HCT116 (cell line): Measurements from ENCODE around the gene GSTT2B. TPM values are rescaled to one million over a fixed set of nuclear protein-coding genes. Genes with fewer than 3 reads are reported as not detected.
"Not testable (repeated sequence)": the region's sequence is repeated elsewhere in the genome, so short reads cannot be mapped to it uniquely, and the experiment has no call there.

Experiments
- ATAC-seq: fragments of 200-7000 bp; cut with Tn5 transposase; 2 replicates; pipeline ENCODE4 v1.9.1; 2020; ENCODE audit warnings: mild to moderate bottlenecking, moderate library complexity
- BruUV-seq: library from RNA; stranded (reverse); fragments of 400-500 nt; replicated peaks from 2 replicates; lab custom pipeline; 2021; lab: Mats Ljungman, UMichigan
- CTCF ChIA-PET: fragments of 300-600 bp; sonication (Branson Sonifier 250); formaldehyde crosslinking; loops from one replicate; lab custom pipeline; 2021; ENCODE audit warnings: antibody characterized with exemption; lab: Charles Lee
- POLR2A ChIA-PET: fragments of 300-600, 350-600 bp; sonication (Branson Sonifier 250); formaldehyde crosslinking; loops from one replicate; lab custom pipeline; 2021; ENCODE audit warnings: antibody characterized with exemption; lab: Charles Lee
- RAD21 ChIA-PET, 2 experiments: fragments of 300-600 bp; sonication (Branson Sonifier 250); formaldehyde crosslinking; loops; one replicate each; lab custom pipeline; 2023; ENCODE audit warnings: low total read pairs in 2 of 2; ENCODE audit not compliant: uncharacterized antibody in 2 of 2, unreplicated experiment in 2 of 2, low non-redundant PET in 1 of 2; lab: Charles Lee
- DNase-seq: peaks from one replicate; pipeline ENCODE4 v3.0.0-alpha.2; 2010; ENCODE audit warnings: low read depth, low spot score
- H2AFZ ChIP-seq: fragments of 200-600 bp; shearing (Covaris generic), sonication (generic); 2 replicates; pipeline ENCODE4 v1.6.1; 2017; ENCODE audit warnings: low read depth, mixed run types, mixed read lengths, antibody characterized with exemption, low read length; ENCODE audit not compliant: poor library complexity, severe bottlenecking
- H3K27ac ChIP-seq: 2 replicates; pipeline ENCODE4 v1.5.1; 2012; ENCODE audit warnings: low read depth, low read length
- H3K27me3 ChIP-seq: fragments of 200-600 bp; sonication (generic); 2 replicates; pipeline ENCODE4 v1.6.1; 2016; ENCODE audit warnings: mixed run types, low read length, mixed read lengths; ENCODE audit not compliant: insufficient read depth
- H3K36me3 ChIP-seq, 2 experiments: fragments of 200-500 bp in 1 of 2; fragments of 200-600 bp in 1 of 2; sonication (Bioruptor generic) in 1 of 2; sonication (generic) in 1 of 2; 2 replicates each; pipeline versions ENCODE4 v1.5.1 to v1.6.1; 2014 to 2016; ENCODE audit warnings: low read length in 2 of 2, inconsistent platforms in 1 of 2, mixed read lengths in 1 of 2, mixed run types in 1 of 2; ENCODE audit not compliant: insufficient read depth in 2 of 2, control insufficient read depth in 1 of 2
- H3K4me1 ChIP-seq, 2 experiments: fragments of 200-600 bp in 1 of 2; sonication (generic) in 1 of 2; 2 replicates each; pipeline versions ENCODE4 v1.5.1 to v1.6.1; 2012 to 2017; ENCODE audit warnings: low read length in 2 of 2, inconsistent platforms in 1 of 2, mild to moderate bottlenecking in 1 of 2, mixed read lengths in 1 of 2, mixed run types in 1 of 2, moderate library complexity in 1 of 2; ENCODE audit not compliant: insufficient read depth in 2 of 2, control insufficient read depth in 1 of 2
- H3K4me2 ChIP-seq: fragments of 200-600 bp; sonication (generic); 2 replicates; pipeline ENCODE4 v1.6.1; 2017; ENCODE audit warnings: mixed run types, low read length, mixed read lengths
- H3K4me3 ChIP-seq, 2 experiments: fragments of 200-600 bp in 1 of 2; sonication (generic) in 1 of 2; replicated peaks in 1 of 2; 2 replicates each; pipeline ENCODE4 v1.5.1; 2011 to 2016; ENCODE audit warnings: low read length in 2 of 2, control low read depth in 1 of 2, low read depth in 1 of 2, mild to moderate bottlenecking in 1 of 2, mixed read lengths in 1 of 2, mixed run types in 1 of 2
- H3K79me2 ChIP-seq: fragments of 200-600 bp; sonication (generic); 2 replicates; pipeline ENCODE4 v1.6.1; 2017; ENCODE audit warnings: mild to moderate bottlenecking, mixed run types, low read length, moderate library complexity, mixed read lengths; ENCODE audit not compliant: insufficient read depth
- H3K9ac ChIP-seq: fragments of 200-600 bp; sonication (generic); 2 replicates; pipeline ENCODE4 v1.6.1; 2016; ENCODE audit warnings: low read length, mixed read lengths
- H3K9me2 ChIP-seq: fragments of 200-600 bp; sonication (generic), shearing (Covaris generic); 2 replicates; pipeline ENCODE4 v1.6.1; 2017; ENCODE audit warnings: mixed run types, mild to moderate bottlenecking, moderate library complexity; ENCODE audit not compliant: insufficient read depth
- H3K9me3 ChIP-seq, 2 experiments: fragments of 200-500 bp in 1 of 2; fragments of 200-600 bp in 1 of 2; sonication (Bioruptor generic) in 1 of 2; sonication (generic) in 1 of 2; 2 replicates each; pipeline ENCODE4 v1.6.1; 2014 to 2017; ENCODE audit warnings: low read length in 2 of 2, mixed read lengths in 2 of 2, inconsistent platforms in 1 of 2, low read depth in 1 of 2, mild to moderate bottlenecking in 1 of 2, mixed run types in 1 of 2, moderate library complexity in 1 of 2; ENCODE audit not compliant: control insufficient read depth in 1 of 2, insufficient read depth in 1 of 2
- H4K20me1 ChIP-seq: fragments of 200-600 bp; sonication (generic), shearing (Covaris generic); 2 replicates; pipeline ENCODE4 v1.6.1; 2017; ENCODE audit warnings: mixed run types, mild to moderate bottlenecking, moderate library complexity; ENCODE audit not compliant: insufficient read depth
- CBX3 ChIP-seq: IDR thresholded peaks from 2 replicates; pipeline ENCODE4 v1.6.1; 2012; ENCODE audit warnings: low read depth
- CTCF ChIP-seq, 3 experiments: fragments of 200-600 bp in 1 of 3; sonication (generic) in 1 of 3; IDR thresholded peaks in 2 of 3; conservative IDR thresholded peaks in 1 of 3; 2 replicates each; pipeline ENCODE4 v1.5.1; 2012 to 2017; ENCODE audit warnings: low read depth in 2 of 3, low read length in 2 of 3, antibody characterized with exemption in 1 of 3, borderline replicate concordance in 1 of 3, control low read depth in 1 of 3, mild to moderate bottlenecking in 1 of 3, mixed read lengths in 1 of 3, mixed run types in 1 of 3, moderate library complexity in 1 of 3; ENCODE audit not compliant: insufficient read depth in 1 of 3
- EZH2phosphoT487 ChIP-seq: fragments of 200-600 bp; IDR thresholded peaks from 2 replicates; pipeline ENCODE4 v1.6.1; 2018; ENCODE audit warnings: antibody characterized with exemption, borderline replicate concordance
- FOSL1 ChIP-seq: IDR thresholded peaks from 2 replicates; pipeline ENCODE4 v1.6.1; 2012; ENCODE audit warnings: low read depth
- MAX ChIP-seq: IDR thresholded peaks from 2 replicates; pipeline ENCODE4 v1.6.1; 2012
- RAD21 ChIP-seq: IDR thresholded peaks from 2 replicates; pipeline ENCODE4 v1.6.1; 2012; ENCODE audit warnings: low read depth, mild to moderate bottlenecking
- SP1 ChIP-seq: IDR thresholded peaks from 2 replicates; pipeline ENCODE4 v1.6.1; 2012; ENCODE audit warnings: low read depth
- SRF ChIP-seq: IDR thresholded peaks from 2 replicates; pipeline ENCODE4 v1.6.1; 2012; ENCODE audit warnings: low read depth
- YY1 ChIP-seq: IDR thresholded peaks from 2 replicates; pipeline ENCODE4 v1.6.1; 2011; ENCODE audit warnings: low read length, low read depth, moderate library complexity, mild to moderate bottlenecking; ENCODE audit not compliant: insufficient replicate concordance; ENCODE audit errors: extremely low read depth
- ZBTB33 ChIP-seq: IDR thresholded peaks from 2 replicates; pipeline ENCODE4 v1.6.1; 2011; ENCODE audit warnings: mild to moderate bottlenecking, low read length, moderate library complexity; ENCODE audit not compliant: insufficient replicate concordance; ENCODE audit errors: extremely low read depth
- ZFX ChIP-seq: fragments of 450-650 bp; IDR thresholded peaks from 2 replicates; pipeline ENCODE4 v1.6.1; 2017
- intact Hi-C: fragments of 100-400 bp; cut with micrococcal nuclease; formaldehyde crosslinking; loops from 2 replicates; pipeline ENCODE4 v1.10.0; 2022
- total RNA-seq: library from RNA; stranded (reverse); gene quantifications from one replicate; pipeline ENCODE4 v1.2.1, GENCODE V29; 2021; ENCODE audit not compliant: unreplicated experiment

Gene GSTT2B
- total RNA-seq, 1 experiment from 2014 or later: 14.3 TPM

- no peak overlapping the region for H3K9ac ChIP-seq
- TF ChIP-seq RAD21: peak; percentile 89
- TF ChIP-seq EZH2phosphoT487: no peak
- no peak for TF ChIP-seq YY1
- TF ChIP-seq MAX: peak; percentile 40; the same call in 1 of the 2 replicates
- TF ChIP-seq SP1: no peak
- TF ChIP-seq ZFX: peak; percentile 30; the same call in 1 of the 2 replicates
- no peak for TF ChIP-seq FOSL1
- TF ChIP-seq SRF: no peak
- TF ChIP-seq CTCF (IDR thresholded peaks at IDR 0.05 in 2 of 3, conservative IDR thresholded peaks at IDR 0.05 in 1 of 3; ENCODE audit: borderline replicate concordance in 1 of 3, insufficient read depth in 1 of 3, low read depth in 2 of 3, low read length in 2 of 3): peak; percentile 75 to 81 (median 76)
- no peak for TF ChIP-seq CBX3
- no peak for TF ChIP-seq ZBTB33
- no TSS peak for BruUV-seq
- DNase-seq: peak; percentile 48
- ATAC-seq: peak; percentile 66
- H3K4me3 ChIP-seq: no peak overlapping the region
- H3K36me3 ChIP-seq: no peaks in the 10 kb centered on the region
- H3K4me1 ChIP-seq: no peaks in the 10 kb centered on the region
- ChIA-PET POLR2A (no interaction called here), RAD21 (no interaction called here), CTCF (interaction anchor here (1.0 kb wide), 2 partner anchors 191 to 263 kb away, joined by 4 to 17 read pairs; no protein-coding TSS in a partner anchor)
- H3K27ac ChIP-seq: no peak overlapping the region
- intact Hi-C loops: loop anchor here (5.0 to 10.0 kb wide), 3 partner anchors 193 to 540 kb away; no protein-coding TSS in a partner anchor
- H2AFZ ChIP-seq: peak overlapping the region; percentile 61
- H4K20me1 ChIP-seq: no peaks in the 10 kb centered on the region
- no peaks in the 10 kb centered on the region for H3K79me2 ChIP-seq
- H3K9me2 ChIP-seq: no peaks in the 10 kb centered on the region
- H3K4me2 ChIP-seq: no peak overlapping the region
- H3K27me3 ChIP-seq: no peaks in the 10 kb centered on the region
- H3K9me3 ChIP-seq: no peaks in the 10 kb centered on the region
Observed at GRCh38 chr22:23984430-23984829, 23.4 kb upstream of the GSTT2B start.

- H3K9me3 ChIP-seq, H4K20me1 ChIP-seq, H3K27me3 ChIP-seq, H3K27ac ChIP-seq, RAD21 ChIA-PET, CTCF ChIA-PET, H3K36me3 ChIP-seq, H3K4me1 ChIP-seq, ATAC-seq, H3K79me2 ChIP-seq, DNase-seq, H3K9me2 ChIP-seq, POLR2A ChIA-PET, H2AFZ ChIP-seq: not testable (repeated sequence)
- intact Hi-C loops: loop anchor here (5.0 to 10.0 kb wide), 3 partner anchors 197 to 544 kb away; no protein-coding TSS in a partner anchor
- peak overlapping the region; percentile 66 for H3K4me2 ChIP-seq
- H3K4me3 ChIP-seq: peak overlapping the region; percentile 35 to 51
- TSS peak; percentile 58 for BruUV-seq
- H3K9ac ChIP-seq: peak overlapping the region; percentile 30; the same call in 1 of the 2 replicates
Observed at GRCh38 chr22:23980567-23980966, 19.6 kb upstream of the GSTT2B start.
